ENCODE measurements around the gene LPCAT1.

- no peak for TF ChIP-seq ZNF274 (IDR thresholded peaks at IDR 0.05; ENCODE audit: low read depth, low read length)
- no peak for TF ChIP-seq YY1 (IDR thresholded peaks at IDR 0.05; ENCODE audit: insufficient read depth, insufficient read length)
- no peak for TF ChIP-seq SUZ12 (IDR thresholded peaks at IDR 0.05; ENCODE audit: extremely low read depth, insufficient read depth, insufficient read length)
Observed at GRCh38 chr5:1493941-1494340, 29.8 kb downstream of the LPCAT1 start.
